Thyroid gland (tissue), 4 donors: ENCODE measurements around the gene SELENBP1. TPM values are rescaled to one million over a fixed set of nuclear protein-coding genes. Genes with fewer than 3 reads are reported as not detected.

ENCODE experiments used
- DNase-seq, 2 donors: peaks; one replicate each; pipeline ENCODE4 v3.0.0-alpha.2; 2019
- H3K27ac ChIP-seq, 3 donors: fragments of 200-600 bp; sonication (generic); 1 replicate in 2 of 3; 2 replicates in 1 of 3; pipeline ENCODE4 v1.5.1; 2016 to 2019; ENCODE audit warnings: mild to moderate bottlenecking in 1 of 3, moderate library complexity in 1 of 3
- H3K27me3 ChIP-seq: fragments of 200-600 bp; sonication (generic); one replicate; pipeline ENCODE4 v1.5.1; 2019
- H3K36me3 ChIP-seq, 2 donors: fragments of 200-600 bp; sonication (generic); one replicate each; pipeline ENCODE4 v1.5.1; 2016 to 2019
- H3K4me1 ChIP-seq, 2 donors: fragments of 200-600 bp; sonication (generic); one replicate each; pipeline ENCODE4 v1.5.1; 2017 to 2019
- H3K4me3 ChIP-seq, 3 donors: fragments of 200-600 bp; sonication (generic); replicated peaks in 1 of 3; 1 replicate in 2 of 3; 2 replicates in 1 of 3; pipeline ENCODE4 v1.5.1; 2016; ENCODE audit warnings: mild to moderate bottlenecking in 1 of 3
- H3K9me3 ChIP-seq: fragments of 200-600 bp; sonication (generic); one replicate; pipeline ENCODE4 v1.5.1; 2017
- POLR2A ChIP-seq, 2 donors: fragments of 450-650 bp; IDR thresholded peaks; one replicate each; pipeline ENCODE4 v1.6.1; 2017; ENCODE audit warnings: antibody characterized with exemption in 2 of 2, mild to moderate bottlenecking in 2 of 2, moderate library complexity in 1 of 2
- WGBS, 2 donors: methylation state at CpG; one replicate each; pipeline ENCODE4 v1.1.5; 2017; 5-methylcytosine and 5-hydroxymethylcytosine counted together
- intact Hi-C: fragments of 100-400 bp; cut with DNase I; formaldehyde crosslinking; loops from one replicate; pipeline ENCODE4 v1.15.1; 2023
- total RNA-seq, 4 donors: library from RNA; depleted of rRNA; stranded (reverse); fragments of >200 nt; gene quantifications; one replicate each; pipeline ENCODE4 v1.2.3, GENCODE V29; 2016
- TF ChIP-seq, protein P1 (sequence below), 6 experiments: fragments of 200-600 bp in 3 of 6; fragments of 450-650 bp in 3 of 6; sonication (generic) in 3 of 6; IDR thresholded peaks; one replicate each; pipeline ENCODE4 v1.5.1; 2016 to 2019; ENCODE audit warnings: antibody characterized with exemption in 6 of 6, mild to moderate bottlenecking in 2 of 6, inconsistent platforms in 1 of 6, moderate library complexity in 1 of 6

Gene SELENBP1
- total RNA-seq, 4 donors from 2014 or later: 151 to 513 (median 310) TPM

DNA sequence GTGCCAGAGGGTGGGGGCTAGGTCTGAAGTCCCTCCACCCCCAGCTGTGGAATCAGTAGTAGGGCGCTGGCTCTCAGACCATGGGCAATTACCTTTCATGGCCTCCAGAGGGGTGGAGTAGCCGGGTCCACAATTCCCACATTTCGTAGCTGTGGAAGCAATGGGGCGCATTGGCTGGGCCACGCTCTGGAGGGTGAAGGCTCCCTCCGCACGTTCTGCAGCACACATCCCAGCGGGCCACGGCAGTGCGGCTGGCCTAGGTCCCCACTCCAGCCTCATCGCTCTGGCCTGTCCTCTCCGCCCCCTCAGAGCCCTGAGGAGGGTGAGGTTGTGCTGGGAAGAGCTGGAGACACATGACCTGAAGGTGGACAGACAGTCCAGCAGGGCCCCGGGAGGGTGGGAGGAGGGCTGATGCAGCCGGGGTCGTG is 2.9 kb downstream of the SELENBP1 start:
- intact Hi-C loops: no loop called here
- Histone ChIP-seq H3K27me3 (no peaks in the 10 kb centered on the region), H3K4me3 (no peak overlapping the region), H3K27ac (peak overlapping the region; percentile 84 to 90 (median 88)), H3K36me3 (peaks cover 19 to 23% of the 10 kb centered on the region in 2 donors), H3K4me1 (peaks cover 49 to 57% of the 10 kb centered on the region in 2 donors), H3K9me3 (no peaks in the 10 kb centered on the region)
- TF ChIP-seq POLR2A (IDR thresholded peaks at IDR 0.05): no peak
- TF ChIP-seq, protein P1, sequence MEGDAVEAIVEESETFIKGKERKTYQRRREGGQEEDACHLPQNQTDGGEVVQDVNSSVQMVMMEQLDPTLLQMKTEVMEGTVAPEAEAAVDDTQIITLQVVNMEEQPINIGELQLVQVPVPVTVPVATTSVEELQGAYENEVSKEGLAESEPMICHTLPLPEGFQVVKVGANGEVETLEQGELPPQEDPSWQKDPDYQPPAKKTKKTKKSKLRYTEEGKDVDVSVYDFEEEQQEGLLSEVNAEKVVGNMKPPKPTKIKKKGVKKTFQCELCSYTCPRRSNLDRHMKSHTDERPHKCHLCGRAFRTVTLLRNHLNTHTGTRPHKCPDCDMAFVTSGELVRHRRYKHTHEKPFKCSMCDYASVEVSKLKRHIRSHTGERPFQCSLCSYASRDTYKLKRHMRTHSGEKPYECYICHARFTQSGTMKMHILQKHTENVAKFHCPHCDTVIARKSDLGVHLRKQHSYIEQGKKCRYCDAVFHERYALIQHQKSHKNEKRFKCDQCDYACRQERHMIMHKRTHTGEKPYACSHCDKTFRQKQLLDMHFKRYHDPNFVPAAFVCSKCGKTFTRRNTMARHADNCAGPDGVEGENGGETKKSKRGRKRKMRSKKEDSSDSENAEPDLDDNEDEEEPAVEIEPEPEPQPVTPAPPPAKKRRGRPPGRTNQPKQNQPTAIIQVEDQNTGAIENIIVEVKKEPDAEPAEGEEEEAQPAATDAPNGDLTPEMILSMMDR (IDR thresholded peaks at IDR 0.05): no peak
- WGBS, 2 donors: 69 to 92% methylated on average over 2 to 6 of the region's 15 CpGs
- DNase-seq: no peak

DNA sequence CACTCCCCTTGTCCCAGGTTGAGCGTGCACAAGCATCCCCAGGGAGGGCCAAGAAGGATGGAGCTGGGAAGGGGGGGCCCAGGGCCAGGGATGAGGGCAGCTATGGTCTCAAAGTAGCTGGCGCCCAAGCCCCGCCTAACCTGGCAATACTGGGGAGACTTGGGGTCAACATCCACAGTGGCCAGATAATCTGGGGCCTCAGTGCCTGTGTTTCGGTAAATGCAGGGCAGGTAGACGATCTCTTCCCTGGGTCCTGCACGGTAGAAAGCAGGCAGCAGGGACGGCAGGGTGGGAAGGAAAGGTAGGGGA is 3.2 kb downstream of the SELENBP1 start:
- 86 to 93% methylated on average over 7 of the region's 7 CpGs for WGBS, 2 donors

DNA sequence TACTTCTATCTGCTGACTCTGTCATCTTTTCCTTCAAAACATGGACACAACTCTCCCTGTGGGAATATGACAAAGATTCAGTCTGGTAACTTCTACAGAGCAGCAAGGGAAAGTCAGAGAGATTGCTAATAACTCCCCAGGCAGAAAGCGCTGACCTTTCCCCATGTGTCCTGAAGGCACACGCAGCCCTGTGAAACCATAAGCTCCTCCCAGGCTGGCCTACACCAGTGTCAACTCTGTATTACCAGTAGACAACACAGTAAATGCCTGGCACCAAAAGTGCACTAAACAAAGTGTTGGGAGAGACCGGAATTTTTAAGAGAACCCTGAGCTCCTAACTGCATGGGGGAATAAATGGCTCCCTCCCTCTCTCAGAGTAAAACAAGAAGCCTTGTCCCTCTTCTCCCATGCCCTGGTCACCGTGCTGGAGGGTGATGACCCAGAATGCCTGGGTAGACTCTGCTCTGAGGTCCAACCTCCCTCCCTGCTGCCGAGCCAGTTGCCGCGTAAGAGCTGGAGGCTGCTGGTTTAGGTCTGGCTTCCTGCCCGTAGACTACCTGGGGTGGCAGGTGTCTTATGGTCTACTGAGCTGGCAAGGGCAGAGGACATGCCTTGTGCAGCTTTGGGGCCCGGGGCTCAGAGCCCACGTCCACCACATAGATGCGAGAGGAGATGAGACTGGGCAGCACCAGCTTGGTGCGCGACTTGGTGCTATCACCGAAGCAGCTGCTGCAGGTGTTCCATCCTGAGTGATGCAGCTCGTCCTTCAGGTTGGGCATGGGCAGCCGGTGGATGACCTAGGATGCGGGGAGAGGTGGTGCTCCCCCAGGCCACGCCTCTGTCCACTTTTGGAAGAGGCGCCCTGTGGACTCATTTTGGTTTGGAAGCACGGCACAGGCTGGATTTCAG is 3.9 kb downstream of the SELENBP1 start:
- H3K27ac ChIP-seq: peak overlapping the region; percentile 68 to 84 (median 69)
- 64 to 70% methylated on average over 7 to 13 of the region's 20 CpGs for WGBS, 2 donors
- peaks cover 23 to 33% of the 10 kb centered on the region in 2 donors for H3K36me3 ChIP-seq
- H3K4me3 ChIP-seq: no peak overlapping the region
- DNase-seq: peak; percentile 85 to 86
- no peaks in the 10 kb centered on the region for H3K27me3 ChIP-seq
- peaks cover 49 to 57% of the 10 kb centered on the region in 2 donors for H3K4me1 ChIP-seq
- intact Hi-C loops: no loop called here
- H3K9me3 ChIP-seq: no peaks in the 10 kb centered on the region
- TF ChIP-seq, protein P1 (IDR thresholded peaks at IDR 0.05): no peak
- TF ChIP-seq POLR2A (IDR thresholded peaks at IDR 0.05): no peak

More for the DNA sequence above, 3.2 kb downstream of the SELENBP1 start:
- Histone ChIP-seq H3K27me3 (no peaks in the 10 kb centered on the region), H3K36me3 (peaks cover 23 to 27% of the 10 kb centered on the region in 2 donors), H3K9me3 (no peaks in the 10 kb centered on the region), H3K4me3 (no peak overlapping the region), H3K4me1 (peaks cover 49 to 57% of the 10 kb centered on the region in 2 donors), H3K27ac (peak overlapping the region in 2 of 3 donors; percentile 84 to 90)
- intact Hi-C loops: no loop called here
- no peak for DNase-seq
- no peak for TF ChIP-seq POLR2A (IDR thresholded peaks at IDR 0.05)
- TF ChIP-seq, protein P1 (IDR thresholded peaks at IDR 0.05): no peak

DNA sequence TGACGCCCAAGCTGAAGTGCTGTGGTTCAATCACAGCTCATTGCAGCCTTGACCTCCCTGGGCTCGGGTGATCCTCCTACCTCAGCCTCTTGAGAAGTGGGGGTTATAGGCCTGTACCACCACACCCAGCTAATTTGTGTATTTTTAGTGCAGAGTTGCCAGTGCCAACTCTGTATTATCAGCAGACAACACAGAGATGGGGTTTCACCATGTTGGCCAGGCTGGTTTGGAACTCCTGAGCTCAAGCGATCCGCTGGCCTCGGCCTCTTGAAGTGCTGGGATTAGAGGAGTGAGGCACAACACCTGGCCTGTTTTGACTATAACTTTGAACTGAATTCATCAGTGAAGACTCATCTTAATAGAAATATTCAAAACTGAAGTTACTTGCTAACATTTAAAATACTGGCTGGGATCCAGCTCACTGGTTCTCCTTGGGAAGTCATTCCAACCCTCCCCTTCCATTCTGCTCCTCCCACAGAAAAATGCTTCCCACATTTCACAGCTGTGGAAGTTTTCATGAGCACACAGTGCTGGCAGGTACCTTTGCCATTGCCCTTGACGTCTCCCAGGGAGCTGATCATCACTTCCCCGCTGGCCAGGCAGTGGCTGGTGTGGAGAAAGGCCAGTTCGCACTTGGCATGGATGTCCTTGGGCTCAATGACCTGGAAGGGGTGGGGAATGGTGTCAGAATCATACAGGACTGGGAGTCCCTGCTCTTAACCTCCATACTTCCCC is 4.7 kb downstream of the SELENBP1 start:
- peak overlapping the region; percentile 68 to 79 (median 69) for H3K27ac ChIP-seq
- DNase-seq: peak; percentile 26 to 53
- peaks cover 46 to 53% of the 10 kb centered on the region in 2 donors for H3K4me1 ChIP-seq
- H3K4me3 ChIP-seq: no peak overlapping the region
- H3K9me3 ChIP-seq: no peaks in the 10 kb centered on the region
- WGBS, 2 donors: 78% methylated on average over 8 of the region's 8 CpGs
- peaks cover 23 to 40% of the 10 kb centered on the region in 2 donors for H3K36me3 ChIP-seq
- no peaks in the 10 kb centered on the region for H3K27me3 ChIP-seq
- TF ChIP-seq, protein P1 (IDR thresholded peaks at IDR 0.05): no peak
- TF ChIP-seq POLR2A (IDR thresholded peaks at IDR 0.05): no peak
- intact Hi-C loops: no loop called here
